Measurements from ENCODE around the gene ASB8.
"Not testable (repeated sequence)": the region's sequence is repeated elsewhere in the genome, so short reads cannot be mapped to it uniquely, and the experiment has no call there.

Gene ASB8

DNA sequence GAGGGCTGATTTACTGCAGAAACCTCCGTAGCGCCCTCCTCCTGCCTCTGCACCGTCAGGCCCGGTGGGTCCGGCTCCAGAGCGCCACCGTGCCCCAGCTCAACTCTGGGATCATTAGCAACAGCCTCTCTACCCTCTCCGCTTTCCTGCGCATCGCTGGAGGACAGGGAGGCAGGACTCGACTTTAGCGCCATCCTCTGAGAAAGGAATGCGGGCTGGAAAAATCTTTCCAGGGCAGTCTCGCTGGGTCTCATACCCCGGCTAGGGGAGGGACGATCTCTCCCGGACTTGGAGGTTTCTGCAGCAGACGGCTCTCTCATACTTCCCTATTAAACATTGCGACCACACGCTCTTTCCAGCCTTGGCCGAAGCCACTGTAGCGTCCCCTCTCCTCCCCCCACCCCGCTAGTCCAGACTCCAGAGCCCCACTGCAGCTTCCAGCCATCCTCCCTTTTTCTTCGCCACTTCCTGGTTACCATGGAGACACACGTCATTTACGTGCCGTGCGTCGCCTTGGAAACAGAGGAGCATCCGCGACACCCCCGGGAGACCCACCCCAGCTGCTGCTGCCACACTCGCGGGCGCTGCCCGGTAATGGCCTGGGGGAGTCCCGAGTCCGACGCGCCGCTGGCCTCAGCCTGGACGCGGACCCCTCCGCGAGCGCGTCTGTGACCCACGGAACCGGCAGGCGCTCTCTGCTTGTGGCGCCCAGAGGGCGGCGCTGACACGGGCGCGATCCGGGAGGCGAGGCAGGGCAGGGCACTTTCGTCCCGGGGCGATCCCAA lies 26.0 kb upstream of the ASB8 start, which contains the start of gene CCDC184:
Gene CCDC184, plus strand, starts transcription at position 554 of the 785 bp plus-strand sequence. CDS start 479 bp downstream, outside the sequence.
- peak; percentile 38 to 64 (median 56) for DNase-seq (ENCODE audit: low read depth in 3 of 3)

DNA sequence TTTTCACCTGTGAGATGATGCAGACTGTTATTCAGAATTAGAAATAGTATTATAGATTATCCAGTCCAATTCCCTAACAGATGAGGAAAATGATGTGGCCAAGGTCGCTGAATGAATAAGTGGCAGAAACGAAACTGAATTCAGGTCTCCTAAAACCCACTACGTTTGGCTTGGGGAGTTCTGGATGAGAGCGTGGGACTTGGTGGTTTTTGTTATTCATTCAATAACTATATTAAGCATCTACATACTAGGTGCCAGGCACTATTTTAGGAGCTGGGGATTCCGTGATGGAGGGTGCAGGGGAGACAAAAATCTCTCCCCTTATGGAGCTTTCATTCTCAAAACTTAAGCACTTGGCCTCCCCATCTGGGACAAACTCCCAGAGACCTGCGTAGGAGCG lies 25.3 kb upstream of the ASB8 start:
- DNase-seq (ENCODE audit: low read depth in 3 of 3), result no peak

DNA sequence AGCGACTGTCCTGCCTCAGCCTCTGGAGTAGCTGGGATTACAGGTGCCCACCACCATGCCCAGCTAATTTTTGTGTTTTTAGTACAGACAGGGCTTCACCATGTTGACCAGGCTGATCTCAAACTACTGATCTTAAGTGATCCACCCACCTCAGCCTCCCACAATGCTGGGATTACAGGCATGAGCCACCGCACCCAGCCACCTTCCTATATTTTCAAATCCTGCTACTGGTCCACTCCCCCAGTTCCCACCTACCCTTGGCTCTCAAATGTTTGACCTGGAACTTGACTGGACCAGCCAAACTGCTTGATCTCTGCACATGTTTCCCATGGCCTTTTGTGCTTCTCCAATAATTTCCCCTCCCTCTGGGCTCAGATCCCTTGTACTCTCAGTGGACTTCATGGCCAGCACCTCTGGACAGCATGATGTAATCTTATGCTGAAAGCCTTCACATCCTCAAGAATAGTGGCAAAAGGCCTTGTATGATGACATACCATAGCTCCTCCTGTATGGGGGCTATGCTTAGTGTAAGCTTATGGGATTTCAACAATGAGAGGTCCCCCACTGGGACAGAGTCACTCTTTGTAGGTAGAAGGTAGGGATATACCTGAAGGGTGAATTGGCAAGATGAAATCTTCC lies 23.7 kb upstream of the ASB8 start:
- DNase-seq (ENCODE audit: low read depth in 3 of 3), result no peak

DNA sequence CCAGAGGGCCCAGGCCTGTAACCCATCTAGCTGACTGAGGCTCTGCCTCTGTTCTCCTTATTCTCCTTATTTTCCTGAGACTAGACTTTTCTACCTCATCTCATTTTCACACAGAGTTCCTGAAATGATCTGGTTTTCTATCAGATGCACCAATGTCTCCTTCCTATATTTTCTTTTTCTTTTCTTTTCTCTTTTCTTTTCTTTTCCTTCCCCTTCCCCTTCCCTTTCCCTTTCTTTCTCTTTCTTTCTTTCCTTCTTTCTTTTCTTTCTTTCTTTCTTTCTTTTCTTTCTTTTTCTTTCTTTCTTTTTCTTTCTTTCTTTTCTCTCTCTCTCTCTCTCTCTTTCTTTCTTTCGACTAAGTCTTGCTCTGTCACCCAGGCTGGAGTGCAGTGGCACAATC lies 23.1 kb upstream of the ASB8 start:
- DNase-seq (ENCODE audit: low read depth in 3 of 3), result no peak

- DNase-seq (ENCODE audit: low read depth in 3 of 3), result no peak
Observed at GRCh38 chr12:48179466-48179865, 22.2 kb upstream of the ASB8 start.

GRCh38 chr12:48177982-48178381 lies 20.7 kb upstream of the ASB8 start:
- DNase-seq (ENCODE audit: low read depth in 3 of 3), result no peak

DNA sequence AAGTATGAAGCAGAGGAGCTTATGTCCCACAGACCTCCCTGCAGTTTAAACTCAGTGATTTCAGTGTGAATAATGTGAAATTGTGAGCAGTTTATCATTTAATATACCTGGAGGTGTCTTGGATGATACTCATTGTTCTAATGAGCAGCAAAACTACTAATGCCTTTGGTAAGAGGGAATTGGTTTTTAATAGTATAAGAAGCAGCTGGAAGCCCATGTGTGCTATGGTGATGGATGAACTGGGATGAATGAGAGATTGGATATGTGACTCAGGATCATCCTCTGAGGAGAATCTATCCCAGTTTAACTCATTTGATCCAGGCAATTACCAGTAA lies 19.1 kb upstream of the ASB8 start:
- no peak for DNase-seq (ENCODE audit: low read depth in 3 of 3)

DNA sequence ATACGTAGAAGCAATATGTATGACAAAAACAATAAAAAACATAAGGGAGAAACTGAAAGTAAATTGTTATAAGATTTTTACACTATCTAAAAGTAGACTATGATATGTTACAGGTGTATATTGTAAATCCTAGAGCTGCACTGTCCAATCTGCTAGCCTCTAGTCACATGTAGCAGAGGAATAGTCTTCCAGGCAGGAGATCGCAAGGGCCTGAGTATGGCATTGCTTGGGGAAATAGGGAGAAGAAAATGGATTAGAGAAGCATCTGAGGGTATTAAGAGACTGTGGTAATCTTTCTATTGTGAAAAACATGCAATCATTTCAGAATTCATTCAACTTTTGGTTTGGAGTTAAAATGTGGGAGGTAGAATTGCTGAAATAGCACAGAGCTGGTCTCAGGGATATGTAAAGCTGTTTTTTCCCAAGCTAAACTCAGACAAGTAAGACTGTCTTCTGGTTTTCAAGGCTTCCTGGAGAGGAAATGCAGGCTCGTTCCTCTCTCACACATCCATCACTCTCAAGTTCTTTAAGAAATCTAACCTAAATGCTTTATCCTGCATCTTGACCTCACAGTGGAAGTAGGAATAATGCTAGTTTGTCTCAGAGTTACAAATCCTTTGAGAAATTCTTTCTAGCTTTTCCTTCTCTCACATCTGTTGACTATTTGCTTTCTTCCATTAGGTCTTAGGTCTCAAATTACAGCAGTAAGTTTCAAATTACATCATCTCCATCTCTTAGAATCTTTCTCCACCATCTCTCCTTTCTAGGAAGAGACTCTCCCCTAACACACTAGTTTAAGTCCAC lies 18.5 kb upstream of the ASB8 start:
- no peak for DNase-seq (ENCODE audit: low read depth in 3 of 3)

DNA sequence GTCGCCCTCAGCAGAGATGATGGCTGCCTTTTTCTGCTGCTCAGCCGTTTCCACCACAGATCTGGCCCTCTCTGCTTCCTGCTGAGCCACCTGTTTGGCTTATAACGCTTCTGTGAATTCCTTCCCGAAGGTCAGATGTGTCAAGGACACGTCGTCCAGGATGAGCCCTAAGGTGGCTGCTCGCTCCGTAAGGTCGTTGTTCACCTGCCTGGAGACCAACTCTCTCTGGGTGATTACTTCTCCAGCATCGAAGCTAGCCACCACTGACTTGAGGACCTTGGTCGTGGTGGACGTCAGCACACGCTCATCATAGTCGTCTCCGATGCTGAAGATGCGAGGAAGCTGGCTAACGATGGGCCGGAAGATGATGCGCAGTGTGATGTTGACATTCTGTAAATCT lies 11.7 kb upstream of the ASB8 start:
- DNase-seq (ENCODE audit: low read depth in 3 of 3), result no peak

- no peak for DNase-seq (ENCODE audit: low read depth in 3 of 3)
Observed at GRCh38 chr12:48165089-48165981, 8.0 kb upstream of the ASB8 start.

GRCh38 chr12:48164451-48164850 lies 7.1 kb upstream of the ASB8 start:
- DNase-seq (ENCODE audit: low read depth in 3 of 3), result no peak

GRCh38 chr12:48163150-48163747 lies 5.9 kb upstream of the ASB8 start:
- DNase-seq (ENCODE audit: low read depth in 3 of 3), result no peak

DNA sequence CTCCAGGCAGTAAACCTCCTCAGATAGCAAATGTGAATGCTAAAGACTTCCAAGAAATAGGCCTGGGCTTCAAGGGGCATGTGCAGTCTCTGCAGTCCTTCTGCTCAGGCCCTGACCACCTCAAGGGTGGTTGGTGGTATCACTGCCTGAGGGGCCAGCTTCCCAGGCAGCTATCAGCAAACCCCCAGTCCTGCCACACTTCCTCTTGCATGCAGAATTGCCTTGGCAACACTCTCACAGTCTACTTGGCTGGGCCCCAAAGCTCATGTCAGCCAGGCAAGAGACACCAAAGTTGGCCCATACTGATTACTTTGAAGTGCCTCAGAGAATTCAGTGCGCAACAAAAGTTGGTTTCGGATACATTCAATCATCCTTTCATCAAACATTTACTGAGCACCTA lies 3.5 kb upstream of the ASB8 start:
- no peak for DNase-seq (ENCODE audit: low read depth in 3 of 3)

DNA sequence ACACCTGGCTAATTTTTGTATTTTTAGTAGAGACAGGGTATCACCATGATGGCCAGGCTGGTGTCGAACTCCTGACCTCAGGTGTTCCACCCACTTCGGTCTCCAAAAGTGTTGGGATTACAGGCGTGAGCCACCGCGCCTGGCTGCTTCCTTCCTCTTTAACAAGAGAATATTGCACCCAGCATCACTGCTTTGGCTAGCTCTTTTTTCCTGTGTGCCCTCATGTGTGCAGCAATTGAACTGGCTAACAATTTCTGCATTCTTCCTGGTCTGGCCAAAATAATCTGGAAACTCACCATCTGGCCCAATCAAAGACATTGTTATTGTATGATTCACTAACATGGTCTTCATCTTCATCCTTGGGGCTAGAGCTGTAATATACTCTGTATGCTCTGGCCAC lies 2.7 kb upstream of the ASB8 start:
- no peak for DNase-seq (ENCODE audit: low read depth in 3 of 3)

- DNase-seq (ENCODE audit: low read depth in 3 of 3), result no peak
Observed at GRCh38 chr12:48157889-48158370, 615 bp upstream of the ASB8 start.

- DNase-seq (ENCODE audit: low read depth in 3 of 3), result no peak
Observed at GRCh38 chr12:48156652-48157017, 680 bp downstream of the ASB8 start.

DNA sequence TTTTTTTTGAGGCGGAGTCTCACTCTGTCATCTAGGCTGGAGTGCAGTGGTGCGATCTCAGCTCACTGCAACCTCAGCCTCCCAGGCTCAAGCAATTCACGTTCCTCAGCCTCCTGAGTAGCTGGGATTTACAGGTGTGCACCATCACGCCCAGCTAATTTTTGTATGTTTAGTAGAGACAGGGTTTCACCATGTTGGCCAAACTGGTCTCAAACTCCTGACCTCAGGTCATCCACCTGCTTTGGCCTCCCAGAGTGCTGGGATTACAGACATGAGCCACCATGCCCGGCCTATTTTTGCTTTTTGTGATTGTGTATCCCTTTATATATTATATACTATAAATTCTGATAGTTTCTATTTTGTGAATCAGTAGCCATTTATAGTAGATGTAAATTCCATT lies 1.5 kb downstream of the ASB8 start:
- not testable (repeated sequence) for DNase-seq (ENCODE audit: low read depth in 3 of 3)

GRCh38 chr12:48151103-48151771 lies 6.1 kb downstream of the ASB8 start:
- DNase-seq (ENCODE audit: low read depth in 3 of 3), result no peak

DNA sequence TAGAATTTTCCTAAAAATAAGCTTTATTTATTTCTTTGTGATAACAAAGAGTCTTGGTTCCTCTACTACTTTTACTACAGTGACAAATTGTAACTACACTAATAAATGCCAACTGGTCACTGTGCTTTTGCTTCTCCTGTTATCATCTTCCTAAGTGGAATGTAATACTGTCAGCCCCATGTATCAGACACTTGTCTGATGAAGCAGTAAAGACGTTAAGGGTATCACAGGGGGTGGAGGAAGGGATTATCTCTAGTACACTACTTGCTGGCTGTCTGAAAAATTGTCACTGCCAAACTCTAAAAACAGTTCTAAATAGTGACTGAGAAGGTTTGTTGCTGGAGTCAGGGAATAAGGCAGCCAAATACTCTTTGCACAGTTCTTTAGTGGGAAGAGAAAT lies 11.3 kb downstream of the ASB8 start:
- DNase-seq (ENCODE audit: low read depth in 3 of 3), result no peak

- no peak for DNase-seq (ENCODE audit: low read depth in 3 of 3)
Observed at GRCh38 chr12:48143898-48144297, 13.4 kb downstream of the ASB8 start.
